Activated T-cell treated with anti-CD3 and anti-CD28 coated beads, Interleukin-2, amount 50 U/mL, for 1 hour (primary cell): ENCODE data around the gene PRR36.
A peak's percentile ranks its signal among the peaks of the same experiment; 100 is the strongest.
"Not testable (repeated sequence)": the region's sequence is repeated elsewhere in the genome, so short reads cannot be mapped to it uniquely, and the experiment has no call there.

Experiments used
- DNase-seq: peaks from one replicate; pipeline ENCODE4 v3.0.0-alpha.2; 2020

The PRR36 gene

GRCh38 chr19:7874076-7874896 lies at the start of gene PRR36:
PRR36 (minus strand) TSS chr19:7874390; CDS start chr19:7873689, 701 bp downstream.
- DNase-seq: no peak

DNA sequence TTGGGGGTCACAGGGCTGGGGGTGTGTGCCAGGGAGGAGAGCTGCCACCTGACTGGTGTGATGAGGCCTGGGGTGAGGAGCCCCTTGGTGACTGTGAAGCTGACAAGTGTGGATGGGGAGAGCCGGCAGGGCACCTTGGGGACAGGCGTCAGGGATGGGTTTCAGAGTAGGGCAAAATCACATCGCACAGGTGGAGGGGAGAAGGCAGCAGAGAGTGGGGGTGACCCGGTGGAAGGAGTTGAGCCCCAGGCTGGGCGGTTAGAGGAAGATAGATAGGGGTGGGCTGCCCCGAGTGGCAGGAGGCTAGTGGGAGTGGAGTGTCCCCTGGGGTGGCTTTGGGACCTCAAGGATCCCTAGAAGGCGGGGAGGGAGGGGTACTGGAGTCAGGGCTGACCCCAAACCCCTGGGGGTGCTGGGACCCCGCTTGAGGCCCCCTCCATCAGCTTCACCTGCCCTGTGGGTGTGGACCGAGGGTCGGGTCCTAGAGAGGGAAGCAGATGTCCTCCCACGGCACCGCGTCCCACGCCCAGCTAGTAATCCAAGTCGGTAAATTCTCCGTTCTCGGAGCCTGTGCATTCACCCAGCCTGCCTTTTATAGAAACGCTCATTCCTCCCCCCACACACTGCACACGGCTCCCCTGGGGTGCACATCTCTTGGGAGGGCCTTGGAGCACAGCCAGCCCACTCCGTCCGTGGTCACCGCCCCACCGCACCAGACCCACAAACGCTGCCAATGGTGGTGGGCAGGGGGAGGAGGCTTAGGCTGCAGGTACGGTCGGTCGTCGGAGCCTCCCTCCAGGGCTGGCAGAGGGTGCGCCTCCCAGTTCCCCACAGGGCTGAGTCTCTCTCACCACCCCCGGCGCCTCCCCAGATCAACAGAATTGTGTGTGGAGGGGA lies 49.4 kb upstream of the PRR36 start:
- DNase-seq: no peak

DNA sequence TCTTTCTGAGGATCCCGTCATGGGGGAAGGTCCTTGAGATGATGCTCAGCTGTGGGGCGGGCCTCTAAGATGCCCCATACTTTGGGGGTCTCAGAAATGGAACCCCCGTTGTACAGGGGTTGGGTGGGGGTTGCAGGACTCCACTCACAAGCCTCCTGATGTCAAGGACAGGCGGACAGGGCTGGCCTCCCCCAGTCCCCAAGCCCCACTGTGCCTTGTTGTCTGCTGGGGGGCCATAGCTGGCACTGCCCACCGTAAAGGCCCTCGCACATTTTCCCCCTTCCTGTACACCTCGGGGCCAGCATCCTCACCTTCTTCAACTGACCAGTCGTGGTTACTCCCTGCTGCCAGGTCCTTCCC lies 48.6 kb upstream of the PRR36 start:
- no peak for DNase-seq

- DNase-seq: no peak
These were observed 48.0 kb upstream of the PRR36 start for GRCh38 chr19:7921967-7922835.

DNA sequence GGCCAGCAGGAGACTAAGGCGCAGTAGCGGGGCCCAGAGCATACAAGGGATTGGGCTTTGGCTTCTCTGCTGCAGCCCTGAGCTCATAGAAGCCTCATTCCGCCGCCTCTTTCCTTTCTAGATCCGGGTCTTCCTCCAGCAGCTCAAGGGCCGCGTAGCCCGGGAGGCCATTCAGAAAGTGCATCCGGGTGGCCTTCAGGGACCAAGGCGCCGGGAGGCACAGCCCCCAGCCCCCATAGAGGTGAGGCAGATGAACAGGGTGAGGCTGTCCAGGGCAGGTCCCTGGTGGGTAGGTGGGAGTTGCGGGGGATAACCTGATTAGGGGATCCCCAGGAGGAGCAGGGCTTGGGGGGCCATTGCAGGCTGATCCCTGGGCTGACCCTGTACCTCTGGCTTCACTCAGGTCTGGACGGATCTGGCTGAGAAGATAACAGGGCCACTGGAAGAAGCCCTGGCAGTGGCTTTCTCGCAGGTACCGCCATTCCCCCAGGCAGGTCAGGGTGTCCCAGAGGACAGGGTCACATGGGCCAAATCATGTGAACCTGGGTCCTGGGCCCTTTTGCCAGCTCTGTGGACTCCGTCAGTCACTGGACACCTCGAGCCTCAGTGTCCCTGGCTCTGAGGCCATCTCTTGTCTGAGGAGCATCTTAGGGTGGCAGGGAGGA lies 47.2 kb upstream of the PRR36 start:
- no peak for DNase-seq

- peak; percentile 99 for DNase-seq
These were observed 46.5 kb upstream of the PRR36 start for GRCh38 chr19:7920519-7921301.

DNA sequence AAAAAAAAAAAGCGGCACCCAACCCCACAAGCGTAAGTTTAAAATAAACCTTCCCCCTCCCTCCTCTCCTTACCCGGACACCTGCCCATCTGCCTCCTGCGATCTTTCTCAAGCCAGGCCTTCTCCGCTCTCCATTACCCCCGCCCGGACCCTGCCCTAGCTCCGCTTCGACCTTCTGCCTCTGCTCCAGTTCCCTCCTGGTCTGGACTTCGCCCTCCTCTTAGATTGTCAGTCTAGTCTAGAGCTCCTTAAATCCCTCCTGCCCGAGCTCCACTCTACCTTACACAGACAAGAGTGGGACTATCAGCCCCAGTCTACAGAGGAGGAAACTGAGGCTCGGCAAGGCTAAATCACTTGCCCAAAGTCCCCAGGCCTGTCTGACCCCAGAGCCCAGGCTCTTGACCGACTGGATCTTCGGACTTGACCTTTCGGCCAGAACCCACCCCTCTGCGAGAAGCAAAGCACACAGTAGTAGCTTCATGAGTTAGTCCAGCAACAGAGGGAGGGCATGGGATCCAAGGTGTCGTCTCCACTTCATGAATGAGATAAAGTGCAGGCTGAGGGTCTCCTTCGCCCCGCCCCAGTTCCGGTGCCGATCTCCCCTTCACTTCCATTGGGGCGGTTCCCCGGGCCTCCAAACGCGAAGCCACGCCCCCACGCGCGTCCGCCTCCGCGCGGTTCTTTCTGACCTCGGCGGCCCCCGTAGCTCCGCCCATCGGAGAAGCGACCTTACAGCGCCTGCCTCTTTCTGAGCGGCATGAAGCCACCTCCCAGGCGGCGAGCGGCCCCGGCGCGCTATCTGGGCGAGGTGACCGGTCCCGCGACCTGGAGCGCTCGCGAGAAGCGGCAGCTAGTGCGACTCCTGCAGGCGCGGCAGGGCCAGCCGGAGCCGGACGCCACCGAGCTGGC lies 45.7 kb upstream of the PRR36 start, which contains the start of gene SNAPC2:
TSS of gene SNAPC2 (plus strand) at position 729 of the 909 bp plus-strand sequence. CDS start at position 758, 29 bp downstream.
- DNase-seq: peak; percentile 97

GRCh38 chr19:7918615-7919421 lies 44.6 kb upstream of the PRR36 start:
- DNase-seq: no peak

DNA sequence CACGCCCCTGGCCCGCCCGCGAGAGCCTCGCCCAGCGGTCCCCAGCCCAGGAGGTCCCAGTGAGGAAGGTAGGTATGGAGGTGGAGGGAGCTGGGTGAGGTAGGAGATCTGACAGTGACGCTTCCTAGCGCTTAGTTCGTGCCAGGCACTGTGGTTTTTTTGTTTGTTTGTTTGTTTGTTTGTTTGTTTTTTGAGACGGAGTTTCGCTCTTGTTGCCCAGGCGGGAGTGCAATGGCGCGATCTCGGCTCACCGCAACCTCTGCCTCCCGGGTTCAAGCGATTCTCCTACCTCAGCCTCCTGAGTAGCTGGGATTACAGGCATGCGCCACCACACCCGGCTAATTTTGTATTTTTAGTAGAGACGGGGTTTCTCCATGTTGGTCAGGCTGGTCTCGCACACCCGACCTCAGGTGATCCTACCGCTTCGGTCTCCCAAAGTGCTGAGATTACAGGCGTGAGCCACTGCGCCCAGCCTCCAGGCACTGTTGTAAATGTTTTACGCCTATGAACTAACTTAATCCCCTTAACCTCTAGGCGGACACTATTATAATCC lies 43.9 kb upstream of the PRR36 start:
- DNase-seq: not testable (repeated sequence)

DNA sequence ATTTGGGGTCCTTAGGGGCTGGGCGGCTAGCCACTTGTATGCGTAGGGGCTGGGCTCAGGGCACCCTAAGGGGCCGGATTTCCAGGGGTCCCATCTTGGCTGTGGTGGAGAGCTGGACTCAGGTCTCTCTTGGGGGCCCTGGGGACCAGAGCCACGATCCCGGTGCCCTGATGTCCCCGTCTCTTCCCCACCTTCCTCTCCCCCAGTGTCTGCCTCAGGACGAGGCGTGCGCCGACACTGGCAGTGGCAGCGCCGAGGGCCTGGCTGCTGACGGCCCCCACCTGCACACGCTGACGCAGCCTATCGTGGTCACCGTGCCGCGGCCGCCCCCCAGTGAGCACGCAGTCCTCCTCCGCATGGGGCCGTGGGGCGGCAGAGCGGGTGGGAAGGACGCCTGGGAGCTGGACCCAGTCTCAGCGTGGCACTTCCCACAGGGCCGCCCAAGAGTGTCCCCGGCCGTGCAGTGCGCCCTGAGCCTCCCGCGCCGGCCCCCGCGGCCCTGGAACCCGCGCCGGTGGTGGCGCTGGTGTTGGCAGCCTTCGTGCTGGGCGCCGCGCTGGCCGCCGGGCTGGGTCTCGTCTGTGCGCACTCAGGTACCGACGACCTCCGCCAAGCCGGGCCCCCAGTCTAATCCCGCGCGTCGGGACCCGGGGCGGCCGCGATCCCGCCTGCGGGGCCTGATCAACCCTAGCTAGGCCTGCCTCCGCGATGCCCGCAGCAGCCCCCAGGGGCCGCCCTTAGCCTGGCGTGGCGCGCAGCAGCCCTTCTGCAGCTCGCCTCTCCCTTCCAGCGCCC lies 43.3 kb upstream of the PRR36 start:
- DNase-seq: peak; percentile 72

DNA sequence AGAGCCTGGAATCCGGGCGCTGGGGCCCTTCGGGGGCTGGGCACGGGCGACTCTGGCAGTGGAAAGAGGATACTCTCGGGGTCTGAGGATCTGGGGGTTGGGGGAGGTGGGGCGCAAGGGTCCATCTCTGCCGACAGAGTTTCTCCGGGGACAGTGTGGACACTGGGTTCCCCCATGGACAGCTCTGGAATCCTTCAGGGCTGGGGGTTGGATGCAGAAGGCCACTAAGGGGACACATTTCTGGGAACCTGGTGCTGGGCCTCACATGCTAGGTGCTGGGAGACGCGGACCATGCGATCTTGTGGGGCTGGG lies 42.7 kb upstream of the PRR36 start:
- DNase-seq: no peak

- peak; percentile 59 for DNase-seq
These were observed 42.1 kb upstream of the PRR36 start for GRCh38 chr19:7916103-7916954.

- no peak for DNase-seq
These were observed 41.3 kb upstream of the PRR36 start for GRCh38 chr19:7915250-7916102.

DNA sequence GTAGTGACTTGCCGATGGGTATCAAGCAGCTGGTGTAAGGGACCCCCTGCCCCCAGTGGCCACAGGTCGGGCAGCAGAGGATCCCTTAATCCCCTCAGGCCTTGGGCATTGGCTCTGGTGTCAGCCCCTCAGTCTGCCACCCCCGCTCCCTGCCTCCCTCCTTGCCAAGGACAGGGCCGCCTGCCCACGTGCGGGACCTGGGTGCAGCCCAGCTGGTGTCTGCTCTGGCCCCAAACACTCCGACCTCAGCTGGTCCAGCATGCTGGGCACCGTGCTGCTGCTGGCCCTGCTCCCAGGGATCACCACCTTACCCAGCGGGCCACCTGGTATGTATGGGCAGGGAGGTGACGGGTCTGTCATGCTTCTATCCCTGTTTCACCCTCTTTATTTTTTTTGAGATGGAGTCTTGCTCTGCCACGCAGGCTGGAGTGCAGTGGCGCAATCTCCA lies 40.4 kb upstream of the PRR36 start, which contains the start of gene TGFBR3L:
TSS of gene TGFBR3L (plus strand) at position 233 of the 448 bp plus-strand sequence.
- DNase-seq: no peak

- DNase-seq: no peak
These were observed 39.9 kb upstream of the PRR36 start for GRCh38 chr19:7914099-7914498.

- no peak for DNase-seq
These were observed 39.5 kb upstream of the PRR36 start for GRCh38 chr19:7913652-7914051.
